ENCODE results near the gene POPDC3.

- TF ChIP-seq TAF1 (IDR thresholded peaks at IDR 0.05; ENCODE audit: borderline replicate concordance, insufficient read depth, low read length) (no peak), POLR2AphosphoS5 (IDR thresholded peaks at IDR 0.05; ENCODE audit: low read depth, low read length) (no peak), REST (IDR thresholded peaks at IDR 0.05; ENCODE audit: insufficient read depth in 1 of 2, low read depth in 2 of 2, low read length in 2 of 2) (no peak), FOXP2 (optimal IDR thresholded peaks at IDR 0.05; ENCODE audit: borderline replicate concordance, extremely low read depth, extremely low read length, insufficient read depth) (no peak)
These were observed 1.2 kb downstream of the POPDC3 start for GRCh38 chr6:105178636-105179035.
